Right forelimb (tissue), 1 donor: ENCODE results near the gene MAGEA2.
"Not testable (repeated sequence)": the region's sequence is repeated elsewhere in the genome, so short reads cannot be mapped to it uniquely, and the experiment has no call there.

Experiments used
- DNase-seq: peaks from one replicate; pipeline ENCODE4 v3.0.0-alpha.2; 2018

Gene MAGEA2, protein sequence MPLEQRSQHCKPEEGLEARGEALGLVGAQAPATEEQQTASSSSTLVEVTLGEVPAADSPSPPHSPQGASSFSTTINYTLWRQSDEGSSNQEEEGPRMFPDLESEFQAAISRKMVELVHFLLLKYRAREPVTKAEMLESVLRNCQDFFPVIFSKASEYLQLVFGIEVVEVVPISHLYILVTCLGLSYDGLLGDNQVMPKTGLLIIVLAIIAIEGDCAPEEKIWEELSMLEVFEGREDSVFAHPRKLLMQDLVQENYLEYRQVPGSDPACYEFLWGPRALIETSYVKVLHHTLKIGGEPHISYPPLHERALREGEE

DNA sequence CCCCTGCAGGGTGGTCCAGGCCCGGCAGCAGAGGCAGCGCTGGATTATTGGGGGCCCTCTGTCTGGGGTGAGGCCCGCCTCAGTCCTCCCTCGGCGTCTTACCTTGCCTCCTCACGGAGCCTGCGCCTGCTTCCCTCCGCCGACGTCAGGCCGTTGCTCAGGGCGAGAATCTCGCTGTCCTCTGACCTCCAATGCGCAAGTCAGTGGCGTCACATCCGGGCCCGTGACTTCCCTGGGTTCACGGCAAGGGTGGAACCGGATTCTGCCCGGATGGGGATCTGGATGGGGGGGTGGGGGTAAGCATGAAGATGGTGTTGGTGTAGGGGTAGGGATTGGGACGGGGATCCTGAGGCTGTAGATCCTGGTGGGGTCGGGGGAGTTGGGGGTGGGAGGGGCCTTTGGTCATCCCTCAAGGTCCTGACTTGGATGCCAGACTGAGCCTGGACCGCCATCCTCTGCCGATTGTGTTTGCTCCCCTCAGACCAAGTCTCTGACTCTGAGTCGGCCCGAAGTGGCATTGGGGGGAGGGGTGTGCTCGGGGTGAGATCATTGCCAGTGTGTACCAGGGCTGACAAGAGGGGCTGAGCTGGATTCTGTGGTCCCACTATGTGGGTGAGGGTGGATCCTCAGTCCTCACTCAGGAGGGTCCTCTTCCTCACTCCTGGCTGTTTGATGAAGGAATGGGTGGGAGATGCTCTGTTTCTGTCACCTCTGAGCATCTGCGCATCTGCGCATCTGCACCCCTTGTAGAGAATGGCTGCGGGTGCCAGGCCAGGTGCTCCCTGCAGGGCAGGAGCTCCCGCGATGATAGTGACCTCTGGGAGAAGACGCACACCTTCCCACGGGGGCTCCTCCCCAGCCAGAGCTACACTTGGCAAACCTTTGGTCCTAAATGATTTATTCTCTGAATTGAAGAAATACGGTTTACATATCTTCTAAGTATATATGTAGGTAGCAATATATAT, at the start of gene MAGEA2:
TSS of gene MAGEA2 (minus strand) at position 157 of the 965 bp plus-strand sequence. CDS start 2,479 bp downstream, outside the sequence.
- not testable (repeated sequence) for DNase-seq

DNA sequence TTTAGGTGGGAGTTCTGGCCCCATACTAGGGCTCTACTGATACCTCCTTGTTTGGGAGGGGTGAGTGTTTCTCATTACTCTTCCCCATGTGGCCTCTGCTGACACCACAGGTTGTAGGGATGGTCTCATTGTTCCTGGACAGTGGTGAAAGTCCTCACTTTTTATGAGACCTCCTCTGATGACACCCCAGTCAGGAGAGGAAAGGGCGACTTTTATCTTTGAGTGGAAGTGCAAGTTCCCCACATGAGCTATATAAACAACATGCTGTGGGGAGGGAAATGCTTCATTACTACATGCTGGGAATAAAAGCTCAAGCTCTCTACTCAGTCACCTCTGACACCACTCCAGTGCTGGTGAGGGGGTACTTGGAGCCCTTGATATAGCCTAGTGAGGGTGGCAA, 45.3 kb upstream of the MAGEA2 start:
- DNase-seq = no peak

DNA sequence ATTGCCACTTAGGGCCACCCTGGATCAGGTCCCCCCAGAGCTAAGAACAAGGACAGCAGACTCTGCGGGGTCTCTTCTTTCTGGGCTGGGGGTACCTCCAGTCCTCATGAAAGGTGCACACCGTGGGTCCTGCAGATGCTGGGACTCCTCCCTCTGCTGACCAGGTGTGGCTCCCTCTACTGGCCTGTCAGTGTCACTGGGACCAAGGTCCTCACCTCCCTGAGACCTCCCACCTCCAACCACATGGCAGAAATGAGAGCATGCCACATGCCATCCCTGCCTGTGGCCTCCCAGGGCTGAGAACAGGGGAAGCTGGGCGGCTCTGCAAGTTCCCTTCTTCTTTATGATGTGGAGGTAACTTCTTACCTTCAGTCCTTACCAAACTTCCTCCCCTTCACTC, 33.4 kb upstream of the MAGEA2 start:
- DNase-seq = not testable (repeated sequence)

DNA sequence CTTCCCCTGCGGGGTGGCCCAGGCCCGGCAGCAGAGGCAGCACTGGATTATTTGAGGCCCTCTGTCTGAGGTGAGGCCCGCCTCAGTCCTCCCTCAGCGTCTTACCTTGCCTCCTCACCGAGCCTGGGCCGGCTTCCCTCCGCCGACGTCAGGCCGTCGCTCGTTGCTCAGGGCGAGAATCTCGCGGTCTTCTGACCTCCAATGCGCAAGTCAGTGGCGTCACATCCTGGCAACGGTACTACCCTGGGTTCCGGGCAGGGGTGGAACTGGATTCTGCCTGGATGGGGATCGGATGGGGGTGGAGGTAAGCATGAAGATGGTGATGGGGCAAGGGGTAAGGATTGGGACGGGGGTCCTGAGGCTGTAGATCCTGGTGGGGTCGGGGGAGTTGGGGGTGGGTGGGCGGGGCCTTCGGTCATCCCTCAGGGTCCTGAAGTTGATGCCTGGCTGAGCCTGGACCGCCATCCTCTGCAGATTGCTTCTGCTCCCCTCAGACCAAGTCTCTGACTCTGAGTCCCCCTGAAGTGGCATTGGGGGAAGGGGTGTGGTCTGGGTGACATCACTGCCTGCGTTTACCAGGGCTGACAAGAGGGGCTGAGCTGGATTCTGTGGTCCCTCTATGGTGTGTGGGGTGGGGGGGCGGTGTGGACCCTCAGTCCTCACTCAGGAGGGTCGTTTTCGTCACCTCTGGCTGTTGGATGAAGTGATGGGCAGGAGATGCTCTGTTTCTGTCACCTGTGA, 16.1 kb upstream of the MAGEA2 start, which contains the start of gene MAGEA6:
TSS of gene MAGEA6 (minus strand) at position 141 of the 741 bp plus-strand sequence. CDS start 2,039 bp downstream, outside the sequence.
- not testable (repeated sequence) for DNase-seq

DNA sequence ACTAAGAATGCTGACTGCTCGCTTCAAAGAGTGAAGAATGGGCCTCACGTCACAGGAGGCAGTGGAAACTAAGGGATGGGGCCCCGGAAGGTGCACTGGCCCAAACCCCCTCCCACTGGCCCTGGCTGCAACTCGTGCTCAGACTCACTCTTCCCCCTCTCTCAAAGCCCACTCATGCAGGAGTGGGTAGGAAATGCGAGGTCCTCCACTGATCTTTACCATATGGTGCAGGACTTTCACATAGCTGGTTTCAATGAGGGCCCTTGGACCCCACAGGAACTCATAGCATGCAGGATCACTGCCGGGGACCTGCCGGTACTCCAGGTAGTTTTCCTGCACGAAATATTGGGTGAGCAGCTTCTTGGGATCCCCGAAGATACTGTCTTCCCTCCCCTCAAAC, 12.9 kb upstream of the MAGEA2 start:
- not testable (repeated sequence) for DNase-seq

DNA sequence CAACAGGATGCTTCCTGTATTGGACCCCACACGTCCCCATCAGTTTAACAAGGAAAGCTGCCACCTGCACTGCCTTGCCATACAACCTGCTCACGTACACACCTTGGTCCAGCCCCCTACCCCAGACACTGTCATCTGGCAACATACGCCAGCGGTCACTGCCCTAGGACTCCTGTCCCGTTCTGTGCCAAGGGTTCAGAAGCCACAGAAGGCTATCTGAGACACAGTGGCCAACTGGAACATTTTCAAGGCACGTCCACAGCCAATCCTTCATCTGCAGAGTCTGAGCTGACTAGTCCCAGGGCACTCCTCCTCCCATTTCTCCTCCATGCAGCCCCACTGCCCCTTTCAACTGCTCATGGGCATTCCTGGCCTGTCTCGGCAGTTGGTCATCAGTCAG, 7.9 kb upstream of the MAGEA2 start:
- DNase-seq = not testable (repeated sequence)

DNA sequence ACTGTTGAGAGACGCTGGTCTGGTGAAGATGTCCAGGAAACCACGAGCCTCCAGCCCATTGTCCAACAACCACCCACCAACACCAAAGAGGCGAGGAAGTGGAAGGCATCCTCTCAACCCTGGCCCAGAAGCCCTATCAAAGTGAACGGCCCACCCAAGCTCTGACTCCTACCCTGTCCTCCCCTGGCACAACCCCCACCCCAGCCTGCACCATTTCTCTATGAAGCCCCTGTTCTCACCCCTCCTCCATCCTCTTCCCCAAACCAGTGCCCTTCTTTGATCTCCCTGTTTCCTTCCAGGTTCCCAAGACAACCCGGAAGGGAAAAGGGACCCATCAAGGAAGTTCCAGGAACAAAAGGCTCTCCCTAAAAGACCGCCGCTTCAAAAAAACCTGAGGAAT, 5.9 kb upstream of the MAGEA2 start:
- DNase-seq = not testable (repeated sequence)

DNA sequence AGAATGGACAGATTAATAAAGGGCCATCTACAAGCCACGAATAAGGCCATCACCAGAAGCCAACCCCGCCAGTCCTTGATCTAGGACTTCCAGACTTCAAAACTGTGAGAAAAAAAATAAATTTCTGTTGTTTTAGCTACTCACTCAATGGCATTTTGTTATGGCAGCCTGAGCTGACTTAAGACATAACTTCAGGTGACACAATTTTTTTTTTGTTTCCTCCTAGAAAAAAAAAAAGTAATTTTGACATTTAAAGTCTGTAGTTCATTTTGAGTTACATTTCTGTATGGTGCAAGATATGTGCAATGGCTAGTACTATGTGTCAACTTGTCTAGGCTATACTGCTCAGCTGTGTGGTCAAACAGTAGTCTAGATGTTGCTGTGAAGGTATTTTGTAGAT, 5.3 kb upstream of the MAGEA2 start, which contains the start of gene CSAG3:
TSS of gene CSAG3 (plus strand) at position 301 of the 400 bp plus-strand sequence.
- not testable (repeated sequence) for DNase-seq

DNA sequence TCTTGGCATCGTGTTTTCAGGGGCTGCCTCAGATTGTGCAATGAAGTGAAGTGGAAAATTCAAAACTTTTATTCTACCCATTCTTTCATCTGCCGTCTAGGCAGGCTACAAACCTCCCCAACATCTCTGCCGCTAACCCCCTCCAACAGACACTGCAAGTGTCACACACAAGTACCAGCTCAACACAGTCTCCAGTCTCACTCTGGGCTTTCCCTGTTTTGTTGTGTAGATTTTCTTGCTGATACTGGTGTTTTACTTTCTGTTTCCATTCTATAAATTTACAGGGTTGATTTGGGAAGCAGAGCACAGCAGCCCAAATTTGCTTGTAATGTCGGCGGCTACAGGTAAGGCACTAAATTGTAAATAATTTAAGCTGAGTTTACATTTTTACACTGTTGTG, 1.2 kb upstream of the MAGEA2 start:
- DNase-seq = not testable (repeated sequence)

DNA sequence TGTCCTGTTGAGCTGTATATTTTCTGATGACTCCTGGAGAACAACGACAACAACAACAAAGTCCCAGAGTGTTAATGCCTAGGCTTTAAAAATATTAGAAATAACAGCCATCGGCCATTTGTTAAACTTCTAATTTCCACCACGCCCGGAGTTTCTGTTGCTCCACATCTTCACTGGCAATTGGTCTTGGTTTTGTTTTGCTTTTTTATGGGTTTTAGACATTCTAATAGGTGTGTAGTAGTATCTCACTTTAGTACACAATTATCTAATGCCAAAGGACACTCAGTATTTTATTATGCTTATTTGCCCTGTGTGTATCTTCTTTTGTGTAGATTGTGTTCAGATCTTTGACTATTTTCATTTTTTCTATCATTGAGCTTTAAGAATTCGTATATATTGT, 15.1 kb downstream of the MAGEA2 start:
- DNase-seq = no peak

DNA sequence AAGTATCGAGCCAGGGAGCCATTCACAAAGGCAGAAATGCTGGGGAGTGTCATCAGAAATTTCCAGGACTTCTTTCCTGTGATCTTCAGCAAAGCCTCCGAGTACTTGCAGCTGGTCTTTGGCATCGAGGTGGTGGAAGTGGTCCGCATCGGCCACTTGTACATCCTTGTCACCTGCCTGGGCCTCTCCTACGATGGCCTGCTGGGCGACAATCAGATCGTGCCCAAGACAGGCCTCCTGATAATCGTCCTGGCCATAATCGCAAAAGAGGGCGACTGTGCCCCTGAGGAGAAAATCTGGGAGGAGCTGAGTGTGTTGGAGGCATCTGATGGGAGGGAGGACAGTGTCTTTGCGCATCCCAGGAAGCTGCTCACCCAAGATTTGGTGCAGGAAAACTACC, 17.1 kb downstream of the MAGEA2 start:
- DNase-seq = not testable (repeated sequence)

DNA sequence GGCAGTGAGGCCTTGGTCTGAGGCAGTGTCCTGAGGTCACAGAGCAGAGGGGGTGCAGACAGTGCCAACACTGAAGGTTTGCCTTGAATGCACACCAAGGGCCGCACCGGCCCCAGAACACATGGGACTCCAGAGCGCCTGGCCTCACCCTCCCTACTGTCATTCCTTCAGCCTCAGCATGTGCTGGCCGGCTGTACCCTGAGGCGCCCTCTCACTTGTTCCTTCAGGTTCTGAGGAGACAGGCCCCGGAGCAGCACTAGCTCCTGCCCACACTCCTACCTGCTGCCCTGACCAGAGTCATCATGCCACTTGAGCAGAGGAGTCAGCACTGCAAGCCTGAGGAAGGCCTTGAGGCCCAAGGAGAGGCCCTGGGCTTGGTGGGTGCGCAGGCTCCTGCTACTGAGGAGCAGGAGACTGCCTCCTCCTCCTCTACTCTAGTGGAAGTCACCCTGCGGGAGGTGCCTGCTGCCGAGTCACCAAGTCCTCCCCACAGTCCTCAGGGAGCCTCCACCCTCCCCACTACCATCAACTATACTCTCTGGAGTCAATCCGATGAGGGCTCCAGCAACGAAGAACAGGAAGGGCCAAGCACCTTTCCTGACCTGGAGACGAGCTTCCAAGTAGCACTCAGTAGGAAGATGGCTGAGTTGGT, 17.7 kb downstream of the MAGEA2 start:
- DNase-seq = no peak

DNA sequence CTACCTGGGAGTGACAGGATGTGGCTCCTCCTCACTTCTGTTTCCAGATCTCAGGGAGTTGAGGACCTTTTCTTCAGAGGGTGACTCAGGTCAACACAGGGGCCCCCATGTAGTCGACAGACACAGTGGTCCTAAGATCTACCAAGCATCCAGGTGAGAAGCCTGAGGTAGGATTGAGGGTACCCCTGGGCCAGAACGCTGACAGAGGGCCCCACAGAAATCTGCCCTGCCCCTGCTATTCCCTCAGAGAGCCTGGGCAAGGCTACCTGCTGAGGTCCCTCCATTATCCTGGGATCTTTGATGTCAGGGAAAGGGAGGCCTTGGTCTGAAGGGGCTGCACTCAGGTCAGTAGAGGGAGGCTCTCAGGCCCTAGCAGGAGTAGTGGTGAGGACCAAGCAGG, 18.5 kb downstream of the MAGEA2 start:
- no peak for DNase-seq

DNA sequence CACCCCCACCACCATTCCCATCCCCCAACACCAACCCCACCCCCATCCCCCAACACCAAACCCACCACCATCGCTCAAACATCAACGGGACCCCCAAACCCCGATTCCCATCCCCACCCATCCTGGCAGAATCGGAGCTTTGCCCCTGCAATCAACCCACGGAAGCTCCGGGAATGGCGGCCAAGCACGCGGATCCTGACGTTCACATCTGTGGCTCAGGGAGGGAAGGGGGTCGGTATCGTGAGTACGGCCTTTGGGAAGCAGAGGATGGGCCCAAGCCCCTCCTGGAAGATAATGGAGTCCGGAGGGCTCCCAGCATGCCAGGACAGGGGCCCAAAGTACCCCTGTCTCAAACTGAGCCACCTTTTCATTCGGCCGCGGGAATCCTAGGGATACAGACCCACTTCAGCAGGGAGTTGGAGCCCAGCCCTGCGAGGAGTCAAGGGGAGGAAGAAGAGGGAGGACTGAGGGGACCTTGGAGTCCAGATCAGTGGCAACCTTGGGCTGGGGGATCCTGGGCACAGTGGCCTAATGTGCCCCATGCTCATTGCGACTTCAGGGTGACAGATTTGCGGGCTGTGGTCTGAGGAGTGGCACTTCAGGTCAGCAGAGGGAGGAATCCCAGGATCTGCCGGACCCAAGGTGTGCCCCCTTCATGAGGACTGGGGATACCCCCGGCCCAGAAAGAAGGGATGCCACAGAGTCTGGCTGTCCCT, 19.3 kb downstream of the MAGEA2 start:
- not testable (repeated sequence) for DNase-seq

DNA sequence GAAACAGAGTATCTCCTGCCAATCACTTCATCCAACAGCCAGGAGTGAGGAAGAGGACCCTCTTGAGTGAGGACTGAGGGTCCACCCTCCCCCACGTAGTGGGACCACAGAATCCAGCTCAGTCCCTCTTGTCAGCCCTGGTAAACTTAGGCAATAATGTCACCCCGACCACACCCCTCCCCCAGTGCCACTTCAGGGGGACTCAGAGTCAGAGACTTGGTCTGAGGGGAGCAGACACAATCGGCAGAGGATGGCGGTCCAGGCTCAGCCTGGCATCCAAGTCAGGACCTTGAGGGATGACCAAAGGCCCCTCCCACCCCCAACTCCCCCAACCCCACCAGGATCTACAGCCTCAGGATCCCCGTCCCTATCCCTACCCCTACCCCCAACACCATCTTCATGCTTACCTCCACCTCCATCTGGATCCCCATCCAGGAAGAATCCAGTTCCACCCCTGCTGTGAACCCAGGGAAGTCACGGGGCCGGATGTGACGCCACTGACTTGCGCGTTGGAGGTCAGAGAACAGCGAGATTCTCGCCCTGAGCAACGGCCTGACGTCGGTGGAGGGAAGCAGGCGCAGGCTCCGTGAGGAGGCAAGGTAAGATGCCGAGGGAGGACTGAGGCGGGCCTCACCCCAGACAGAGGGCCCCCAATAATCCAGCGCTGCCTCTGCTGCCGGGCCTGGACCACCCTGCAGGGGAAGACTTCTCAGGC, 20.2 kb downstream of the MAGEA2 start, which contains the start of the genes CSAG1 and MAGEA12:
TSS of gene CSAG1 (minus strand) at position 461 of the 715 bp plus-strand sequence. CDS start 1,261 bp downstream, outside the sequence.
TSS of gene MAGEA12 (plus strand) at position 497 of the 715 bp plus-strand sequence. CDS start 2,405 bp downstream, outside the sequence.
- DNase-seq = no peak

DNA sequence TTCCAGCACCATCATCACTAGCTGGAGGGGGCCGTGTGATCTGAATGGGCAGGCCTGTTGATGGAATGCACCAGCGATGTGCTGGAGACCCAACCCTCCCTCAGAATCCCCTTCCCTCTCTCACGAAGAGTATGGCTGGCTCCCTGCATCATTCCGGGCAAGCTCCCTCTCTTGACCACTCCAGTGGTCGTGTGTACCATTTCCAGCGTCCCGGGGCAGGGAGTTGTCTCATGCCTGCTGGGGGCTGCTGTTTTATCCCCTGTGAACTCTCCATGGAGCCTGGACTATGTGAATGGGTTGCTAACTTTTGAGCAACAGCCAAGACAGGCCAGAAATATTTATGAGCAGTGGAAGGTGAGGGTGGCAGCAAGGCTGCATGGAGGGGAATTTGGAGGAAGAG, 28.2 kb downstream of the MAGEA2 start:
- DNase-seq = no peak

DNA sequence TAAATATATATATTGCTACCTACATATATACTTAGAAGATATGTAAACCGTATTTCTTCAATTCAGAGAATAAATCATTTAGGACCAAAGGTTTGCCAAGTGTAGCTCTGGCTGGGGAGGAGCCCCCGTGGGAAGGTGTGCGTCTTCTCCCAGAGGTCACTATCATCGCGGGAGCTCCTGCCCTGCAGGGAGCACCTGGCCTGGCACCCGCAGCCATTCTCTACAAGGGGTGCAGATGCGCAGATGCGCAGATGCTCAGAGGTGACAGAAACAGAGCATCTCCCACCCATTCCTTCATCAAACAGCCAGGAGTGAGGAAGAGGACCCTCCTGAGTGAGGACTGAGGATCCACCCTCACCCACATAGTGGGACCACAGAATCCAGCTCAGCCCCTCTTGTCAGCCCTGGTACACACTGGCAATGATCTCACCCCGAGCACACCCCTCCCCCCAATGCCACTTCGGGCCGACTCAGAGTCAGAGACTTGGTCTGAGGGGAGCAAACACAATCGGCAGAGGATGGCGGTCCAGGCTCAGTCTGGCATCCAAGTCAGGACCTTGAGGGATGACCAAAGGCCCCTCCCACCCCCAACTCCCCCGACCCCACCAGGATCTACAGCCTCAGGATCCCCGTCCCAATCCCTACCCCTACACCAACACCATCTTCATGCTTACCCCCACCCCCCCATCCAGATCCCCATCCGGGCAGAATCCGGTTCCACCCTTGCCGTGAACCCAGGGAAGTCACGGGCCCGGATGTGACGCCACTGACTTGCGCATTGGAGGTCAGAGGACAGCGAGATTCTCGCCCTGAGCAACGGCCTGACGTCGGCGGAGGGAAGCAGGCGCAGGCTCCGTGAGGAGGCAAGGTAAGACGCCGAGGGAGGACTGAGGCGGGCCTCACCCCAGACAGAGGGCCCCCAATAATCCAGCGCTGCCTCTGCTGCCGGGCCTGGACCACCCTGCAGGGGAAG, 39.5 kb downstream of the MAGEA2 start, which contains the start of gene MAGEA2B:
TSS of gene MAGEA2B (plus strand) at position 814 of the 973 bp plus-strand sequence. CDS start 2,479 bp downstream, outside the sequence.
- DNase-seq = not testable (repeated sequence)

DNA sequence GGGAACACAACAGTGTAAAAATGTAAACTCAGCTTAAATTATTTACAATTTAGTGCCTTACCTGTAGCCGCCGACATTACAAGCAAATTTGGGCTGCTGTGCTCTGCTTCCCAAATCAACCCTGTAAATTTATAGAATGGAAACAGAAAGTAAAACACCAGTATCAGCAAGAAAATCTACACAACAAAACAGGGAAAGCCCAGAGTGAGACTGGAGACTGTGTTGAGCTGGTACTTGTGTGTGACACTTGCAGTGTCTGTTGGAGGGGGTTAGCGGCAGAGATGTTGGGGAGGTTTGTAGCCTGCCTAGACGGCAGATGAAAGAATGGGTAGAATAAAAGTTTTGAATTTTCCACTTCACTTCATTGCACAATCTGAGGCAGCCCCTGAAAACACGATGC, 40.4 kb downstream of the MAGEA2 start:
- not testable (repeated sequence) for DNase-seq

DNA sequence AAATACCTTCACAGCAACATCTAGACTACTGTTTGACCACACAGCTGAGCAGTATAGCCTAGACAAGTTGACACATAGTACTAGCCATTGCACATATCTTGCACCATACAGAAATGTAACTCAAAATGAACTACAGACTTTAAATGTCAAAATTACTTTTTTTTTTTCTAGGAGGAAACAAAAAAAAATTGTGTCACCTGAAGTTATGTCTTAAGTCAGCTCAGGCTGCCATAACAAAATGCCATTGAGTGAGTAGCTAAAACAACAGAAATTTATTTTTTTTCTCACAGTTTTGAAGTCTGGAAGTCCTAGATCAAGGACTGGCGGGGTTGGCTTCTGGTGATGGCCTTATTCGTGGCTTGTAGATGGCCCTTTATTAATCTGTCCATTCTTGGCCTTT, 44.5 kb downstream of the MAGEA2 start, which contains the start of gene CSAG2:
TSS of gene CSAG2 (minus strand) at position 101 of the 400 bp plus-strand sequence. CDS start 161 bp downstream, outside the sequence.
- not testable (repeated sequence) for DNase-seq
